Stimulated activated CD8-positive, alpha-beta memory T cell treated with anti-CD3 and anti-CD28 coated beads, Interleukin-4, amount 100 ng/mL, for 24 hours (primary cell): ENCODE measurements around the gene RBM45.

Source experiments
- DNase-seq: peaks from one replicate; pipeline ENCODE4 v3.0.0-alpha.2; 2020; ENCODE audit warnings: low read depth

RBM45 gene

GRCh38 chr2:178159966-178160365, 47.7 kb downstream of the RBM45 start:
- DNase-seq = no peak

GRCh38 chr2:178160601-178161000, 48.4 kb downstream of the RBM45 start:
- DNase-seq = no peak

DNA sequence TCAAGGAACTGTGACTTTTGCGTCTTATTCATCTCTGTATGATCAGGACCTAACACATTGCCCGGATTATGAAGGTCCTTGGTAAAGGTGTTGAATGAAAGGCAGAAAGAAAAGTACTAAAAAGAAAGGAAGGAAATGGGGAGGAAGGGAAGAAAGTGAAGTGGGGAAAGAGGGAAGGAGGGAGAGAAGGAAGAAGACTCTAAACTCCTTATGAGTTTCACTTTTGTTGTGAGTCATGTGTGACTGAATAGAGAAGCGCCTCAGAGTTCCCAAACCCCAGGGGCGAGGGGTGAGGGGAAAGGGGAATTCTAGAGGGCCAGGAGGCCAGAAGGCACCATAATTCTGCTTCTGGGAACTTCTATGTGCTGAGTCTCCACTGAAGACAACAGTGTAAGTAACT, 51.2 kb downstream of the RBM45 start:
- DNase-seq = no peak

DNA sequence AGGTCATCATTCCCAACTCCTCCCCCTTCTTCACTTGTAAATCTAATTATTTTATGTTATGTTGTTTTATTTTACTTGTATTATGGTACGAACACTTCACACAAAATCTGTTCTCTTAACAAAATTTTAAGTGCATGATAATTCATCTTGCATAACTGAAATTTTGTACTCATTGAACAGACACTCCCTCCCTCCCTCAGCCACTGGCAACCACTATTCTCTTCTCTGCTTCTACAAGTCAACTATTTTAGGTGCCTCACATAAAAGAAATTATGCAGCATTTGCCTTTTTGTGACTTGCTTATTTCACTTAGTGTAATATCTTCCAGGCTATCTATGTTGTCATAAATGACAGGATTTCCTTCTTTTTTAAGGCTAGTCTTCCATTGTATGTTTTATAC, 51.7 kb downstream of the RBM45 start:
- DNase-seq = no peak

DNA sequence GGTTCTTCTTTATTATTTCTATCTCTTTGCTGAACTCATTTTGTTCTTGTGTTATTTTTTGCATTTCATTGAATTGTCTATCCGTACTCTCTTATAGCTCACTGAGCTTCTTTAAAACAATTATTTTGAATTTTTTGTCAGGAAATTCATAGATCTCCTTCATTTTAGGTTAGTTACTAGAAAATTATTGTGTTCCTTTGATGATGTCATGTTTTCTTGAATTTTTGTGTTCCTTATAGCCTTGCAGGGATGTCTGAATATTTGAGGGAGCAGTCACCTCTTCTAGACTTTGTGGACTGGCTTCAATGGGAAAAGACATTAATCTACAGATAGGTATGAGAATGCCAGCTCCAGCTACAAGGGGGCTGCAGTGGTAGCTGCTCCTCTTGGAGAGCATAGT, 61.4 kb downstream of the RBM45 start:
- DNase-seq = no peak

- DNase-seq = no peak
These were observed 64.9 kb downstream of the RBM45 start for GRCh38 chr2:178177066-178177679.
